ENCODE results near the gene TH.

DNA sequence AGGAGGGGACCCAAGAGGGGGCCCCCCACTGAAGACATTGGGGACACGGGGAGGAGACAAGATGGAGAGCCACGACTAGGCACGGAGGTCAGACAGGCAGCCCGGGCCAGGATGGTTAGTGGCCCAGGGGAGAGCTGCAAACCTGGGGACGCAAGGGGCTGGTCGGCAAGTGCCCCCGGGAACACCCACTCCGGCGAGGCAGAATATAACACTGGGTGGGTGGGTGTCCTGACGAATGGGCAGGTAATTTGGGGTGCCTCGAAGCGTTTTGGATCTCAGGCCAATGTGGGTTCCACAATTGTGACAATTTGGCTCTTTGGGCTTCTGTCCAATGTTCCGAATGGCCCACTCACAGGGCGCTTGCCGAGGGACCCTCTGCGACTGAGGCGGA, 42.3 kb downstream of the TH start:
- TF ChIP-seq, protein P1, sequence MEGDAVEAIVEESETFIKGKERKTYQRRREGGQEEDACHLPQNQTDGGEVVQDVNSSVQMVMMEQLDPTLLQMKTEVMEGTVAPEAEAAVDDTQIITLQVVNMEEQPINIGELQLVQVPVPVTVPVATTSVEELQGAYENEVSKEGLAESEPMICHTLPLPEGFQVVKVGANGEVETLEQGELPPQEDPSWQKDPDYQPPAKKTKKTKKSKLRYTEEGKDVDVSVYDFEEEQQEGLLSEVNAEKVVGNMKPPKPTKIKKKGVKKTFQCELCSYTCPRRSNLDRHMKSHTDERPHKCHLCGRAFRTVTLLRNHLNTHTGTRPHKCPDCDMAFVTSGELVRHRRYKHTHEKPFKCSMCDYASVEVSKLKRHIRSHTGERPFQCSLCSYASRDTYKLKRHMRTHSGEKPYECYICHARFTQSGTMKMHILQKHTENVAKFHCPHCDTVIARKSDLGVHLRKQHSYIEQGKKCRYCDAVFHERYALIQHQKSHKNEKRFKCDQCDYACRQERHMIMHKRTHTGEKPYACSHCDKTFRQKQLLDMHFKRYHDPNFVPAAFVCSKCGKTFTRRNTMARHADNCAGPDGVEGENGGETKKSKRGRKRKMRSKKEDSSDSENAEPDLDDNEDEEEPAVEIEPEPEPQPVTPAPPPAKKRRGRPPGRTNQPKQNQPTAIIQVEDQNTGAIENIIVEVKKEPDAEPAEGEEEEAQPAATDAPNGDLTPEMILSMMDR (IDR thresholded peaks at IDR 0.05) = no peak
- no peak for TF ChIP-seq EZH2 (IDR thresholded peaks at IDR 0.05)

Measured in neural progenitor cell (in vitro differentiated cells).